Stimulated activated CD8-positive, alpha-beta memory T cell treated with anti-CD3 and anti-CD28 coated beads, Interleukin-4, amount 100 ng/mL, for 24 hours (primary cell): ENCODE results near the gene KIAA0232.
"Not testable (repeated sequence)": the region's sequence is repeated elsewhere in the genome, so short reads cannot be mapped to it uniquely, and the experiment has no call there.

Experiments used
- DNase-seq: peaks from one replicate; pipeline ENCODE4 v3.0.0-alpha.2; 2020; ENCODE audit warnings: low read depth

The KIAA0232 gene

DNA sequence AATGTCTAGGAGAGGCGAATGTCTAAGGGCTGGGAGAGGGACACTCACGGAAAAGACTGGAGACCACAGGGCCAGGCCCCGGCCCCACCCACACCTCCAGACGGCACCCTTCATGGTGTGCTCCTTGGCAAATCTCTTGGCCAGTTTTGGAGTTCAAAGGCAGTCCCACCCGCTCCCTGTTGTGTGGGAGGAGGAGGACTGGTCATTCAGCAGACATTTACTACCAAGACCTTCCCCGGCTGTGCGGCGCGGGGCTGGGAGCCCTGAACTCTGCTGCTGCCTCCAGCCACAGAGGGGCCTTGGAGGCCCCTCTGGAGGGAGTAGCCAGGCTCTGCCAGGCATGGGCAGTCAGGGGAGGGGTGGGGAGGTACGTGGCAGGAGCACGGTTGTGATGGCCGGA, 118.4 kb downstream of the KIAA0232 start:
- no peak for DNase-seq

GRCh38 chr4:6901669-6902317, 119.3 kb downstream of the KIAA0232 start:
- DNase-seq, result no peak

GRCh38 chr4:6902318-6903042, 120.0 kb downstream of the KIAA0232 start:
- no peak for DNase-seq

- no peak for DNase-seq
These were observed 123.3 kb downstream of the KIAA0232 start for GRCh38 chr4:6905516-6906445.

GRCh38 chr4:6906486-6906885, 124.0 kb downstream of the KIAA0232 start:
- DNase-seq, result not testable (repeated sequence)

DNA sequence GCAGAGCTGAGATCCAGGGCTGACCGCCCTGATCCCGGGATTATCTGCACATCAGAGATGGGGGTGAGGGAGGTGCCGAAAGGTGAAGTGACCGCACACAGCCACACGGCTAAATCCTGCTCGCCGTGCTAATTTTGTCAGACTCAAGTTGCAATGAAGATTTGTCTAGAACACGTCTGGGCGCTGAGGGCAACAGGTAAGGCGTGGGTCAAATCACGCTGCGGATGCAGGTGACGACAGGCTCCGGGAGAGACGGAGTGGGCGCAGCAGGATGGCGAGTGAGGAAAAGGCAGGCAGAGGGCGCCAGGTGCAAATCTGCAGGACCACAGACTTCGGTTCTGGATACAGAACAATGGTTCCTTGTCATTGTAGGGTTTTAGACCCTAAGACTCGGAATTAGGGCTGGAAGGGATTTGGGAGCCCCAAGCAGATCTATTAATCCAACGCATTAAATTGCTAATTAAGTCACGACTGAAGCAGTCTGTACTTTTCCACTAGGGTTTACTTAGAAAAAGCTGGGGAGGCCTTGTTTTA, 125.2 kb downstream of the KIAA0232 start:
- no peak for DNase-seq

DNA sequence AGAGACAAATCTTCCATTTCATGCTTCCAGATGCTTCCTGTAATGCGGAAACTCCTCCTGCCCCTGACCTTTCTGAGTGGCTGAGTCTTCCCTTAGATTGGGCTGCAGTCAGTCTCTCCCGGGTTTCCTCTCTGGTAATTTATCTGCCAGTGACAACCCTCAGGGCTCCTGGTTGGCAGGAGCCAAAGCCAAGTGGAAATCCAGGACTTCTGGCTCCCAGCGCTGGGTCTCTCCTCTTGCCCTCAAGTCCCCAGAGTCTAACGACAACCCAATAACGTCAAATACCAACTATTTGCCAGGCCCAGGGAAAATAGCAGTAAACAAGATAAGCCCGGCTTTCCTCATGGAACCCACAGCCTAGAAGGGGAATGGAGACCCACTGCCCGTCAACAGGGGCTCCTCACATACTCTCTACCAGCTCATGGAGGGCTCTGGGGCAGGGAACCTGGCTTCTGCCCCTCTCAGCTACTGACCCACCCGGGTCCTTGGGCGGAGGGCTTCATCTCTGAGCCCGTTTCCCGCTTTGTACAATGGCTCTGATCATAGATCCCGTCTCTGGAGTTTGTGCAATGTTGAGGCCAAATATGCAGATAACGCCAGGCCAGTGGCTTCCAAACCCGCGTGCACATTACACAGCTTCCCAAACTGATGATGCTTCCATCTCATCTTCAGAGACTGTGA, 126.0 kb downstream of the KIAA0232 start:
- no peak for DNase-seq

- DNase-seq, result peak; percentile 77
These were observed 126.8 kb downstream of the KIAA0232 start, which contains the start of gene TBC1D14 for GRCh38 chr4:6909113-6909969. TBC1D14 (plus strand) TSS chr4:6909826; CDS start chr4:6923390, 13,564 bp downstream.

- DNase-seq, result no peak
These were observed 127.4 kb downstream of the KIAA0232 start for GRCh38 chr4:6909970-6910339.

- DNase-seq, result no peak
These were observed 127.9 kb downstream of the KIAA0232 start for GRCh38 chr4:6910340-6910959.

DNA sequence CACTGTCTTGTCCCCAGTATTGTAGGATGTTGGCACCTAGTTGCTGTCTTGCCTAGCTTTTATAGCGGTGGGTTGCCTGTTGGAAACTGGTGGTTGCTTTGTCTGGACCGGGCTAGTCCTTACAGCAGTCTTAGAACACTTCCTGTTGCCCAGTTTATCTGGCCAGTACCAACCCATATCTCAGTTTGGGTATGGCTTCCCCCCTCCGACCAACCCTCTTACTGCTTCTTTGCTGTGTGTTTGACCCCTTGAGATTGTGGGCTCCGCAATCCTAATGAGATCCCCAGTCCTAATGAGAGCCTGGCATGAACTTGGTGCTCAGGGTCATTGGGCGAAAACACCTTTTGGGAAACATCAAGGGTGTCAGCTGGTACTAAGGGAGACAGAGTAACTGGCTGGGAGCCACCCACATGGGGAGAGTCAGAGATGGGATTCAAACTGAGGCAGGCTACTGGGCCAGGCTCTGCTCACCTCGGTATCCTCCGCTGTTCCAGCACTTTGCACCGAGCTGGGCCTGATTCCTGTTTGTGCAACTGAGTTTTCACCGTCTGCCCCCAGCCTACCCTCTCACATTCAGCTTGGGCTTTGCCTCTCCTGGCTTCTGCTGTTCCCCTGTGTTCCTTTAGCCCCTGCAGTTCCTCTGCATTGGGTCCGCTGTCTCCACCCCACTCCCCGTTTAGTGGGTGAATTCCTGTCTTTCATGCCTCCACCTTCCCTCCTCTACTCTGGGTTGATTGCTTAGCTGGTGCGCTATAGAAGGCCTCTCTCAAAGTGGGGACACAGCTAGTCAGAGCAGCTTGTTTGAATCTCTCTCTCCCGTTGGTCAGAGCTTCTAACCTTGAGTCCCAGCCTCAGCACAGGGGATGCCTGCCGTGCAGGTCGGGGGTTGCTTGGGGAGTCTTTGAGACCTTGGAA, 128.7 kb downstream of the KIAA0232 start:
- no peak for DNase-seq

GRCh38 chr4:6911917-6912316, 129.4 kb downstream of the KIAA0232 start:
- DNase-seq, result not testable (repeated sequence)

DNA sequence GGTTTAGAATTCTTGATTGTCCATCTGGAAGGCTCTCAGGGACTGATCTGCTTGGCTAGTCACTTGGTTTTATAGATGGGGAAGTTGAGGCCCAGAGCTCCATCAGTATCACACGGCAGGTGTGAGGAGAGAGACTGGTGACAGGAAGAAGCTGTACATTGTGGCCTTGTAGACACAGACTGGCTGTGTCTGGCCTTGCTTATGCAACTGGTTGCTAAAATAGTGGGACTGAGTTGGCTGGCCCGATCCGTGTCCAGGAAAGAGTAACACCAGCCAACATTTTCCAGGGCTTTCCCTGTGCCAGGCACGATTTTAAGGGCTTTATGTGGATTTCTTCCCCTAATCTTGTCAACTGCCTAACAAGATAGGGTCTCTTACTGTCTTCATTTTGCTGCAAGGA, 129.9 kb downstream of the KIAA0232 start:
- no peak for DNase-seq

- no peak for DNase-seq
These were observed 130.9 kb downstream of the KIAA0232 start for GRCh38 chr4:6913350-6913905.

DNA sequence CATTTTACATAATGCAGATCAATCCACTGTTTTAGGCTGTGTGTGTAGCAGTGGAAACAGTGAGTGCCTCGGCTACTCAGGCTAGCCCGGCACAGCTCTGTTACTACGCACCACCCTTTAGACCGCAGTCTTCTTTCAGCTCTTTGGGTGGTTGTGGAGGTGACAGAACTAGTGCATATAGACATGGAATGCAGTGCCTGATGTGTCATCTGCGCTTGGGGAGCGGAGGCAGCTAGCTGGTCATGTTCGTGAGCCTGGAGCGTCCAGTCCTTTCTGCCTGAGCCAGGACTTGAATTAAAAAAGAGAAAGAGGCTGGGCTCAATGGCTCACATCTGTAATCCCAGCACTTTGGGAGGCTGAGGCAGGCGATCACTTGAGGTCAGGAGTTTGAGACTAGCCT, 131.9 kb downstream of the KIAA0232 start:
- no peak for DNase-seq

DNA sequence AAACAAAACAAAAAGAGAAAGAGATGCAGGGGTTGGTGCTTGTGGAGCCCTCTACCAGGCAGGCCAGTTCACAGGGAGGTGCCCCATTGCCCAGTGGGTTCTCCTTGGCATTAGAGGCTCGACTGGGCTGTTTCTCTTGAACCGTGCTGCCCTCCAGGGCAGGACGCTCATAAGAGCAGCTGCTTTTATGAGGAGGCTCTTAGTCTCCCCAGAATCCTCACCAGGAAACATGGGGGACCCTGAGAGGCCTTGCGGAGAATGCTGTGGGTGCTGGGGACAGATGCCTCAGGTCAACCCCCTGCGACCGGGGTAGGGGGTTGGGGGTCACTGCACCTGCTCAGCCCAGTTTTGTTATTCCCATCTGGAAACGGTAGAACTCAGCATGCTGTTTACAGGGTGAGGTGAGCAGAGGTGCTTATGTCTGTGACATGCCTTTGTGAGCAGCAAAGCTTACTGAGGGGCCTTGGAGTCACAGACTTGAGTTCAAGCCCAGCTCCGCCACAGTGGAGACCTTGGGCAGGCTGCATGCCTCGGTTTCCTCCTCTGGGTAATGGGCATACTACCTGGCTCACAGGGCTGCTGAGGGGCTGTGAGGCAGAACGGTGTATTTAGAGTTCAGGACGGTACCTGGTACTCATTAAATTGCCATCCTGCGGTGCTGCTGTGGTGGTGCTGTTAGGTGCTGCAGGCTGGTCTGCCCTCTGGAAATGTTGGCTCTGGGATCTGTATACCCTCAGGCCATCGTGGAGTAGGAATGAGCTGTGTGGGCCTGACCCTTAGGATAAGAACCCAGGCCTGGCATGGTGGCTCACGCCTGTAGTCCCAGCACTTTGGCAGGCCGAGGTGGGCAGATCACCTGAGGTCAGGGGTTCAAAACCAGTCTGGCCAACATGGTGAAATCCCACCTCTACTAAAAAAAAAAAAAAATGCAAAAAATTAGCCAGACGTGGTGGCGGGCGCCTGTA, 132.8 kb downstream of the KIAA0232 start:
- no peak for DNase-seq

GRCh38 chr4:6916069-6916586, 133.6 kb downstream of the KIAA0232 start:
- no peak for DNase-seq
